Lower leg skin (tissue), 3 donors: ENCODE data around the gene RGS11.

Source experiments
- CTCF ChIP-seq, 3 donors: fragments of 450-650 bp; IDR thresholded peaks; one replicate each; pipeline ENCODE4 v1.5.1; 2016; ENCODE audit warnings: antibody characterized with exemption in 3 of 3, mild to moderate bottlenecking in 3 of 3, moderate library complexity in 2 of 3
- POLR2A ChIP-seq, 2 donors: fragments of 450-650 bp; IDR thresholded peaks; one replicate each; pipeline ENCODE4 v1.6.1; 2016 to 2017; ENCODE audit warnings: antibody characterized with exemption in 2 of 2, mild to moderate bottlenecking in 1 of 2, moderate library complexity in 1 of 2

DNA sequence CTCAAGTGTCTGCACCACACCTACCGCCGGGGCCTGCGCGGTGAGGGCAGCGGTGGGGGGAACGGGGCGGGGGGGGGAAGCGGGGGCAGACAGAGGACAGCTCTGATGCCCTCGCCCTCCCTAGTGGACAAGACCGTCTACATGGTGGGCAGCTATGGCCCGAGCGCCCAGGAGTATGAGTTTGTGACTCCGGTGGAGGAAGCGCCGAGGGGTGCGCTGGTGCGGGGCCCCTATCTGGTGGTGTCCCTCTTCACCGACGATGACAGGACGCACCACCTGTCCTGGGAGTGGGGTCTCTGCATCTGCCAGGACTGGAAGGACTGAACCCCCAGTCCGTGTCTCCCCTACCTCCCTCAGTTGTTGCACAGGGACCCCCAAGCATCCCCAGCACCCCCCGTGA lies 6.7 kb upstream of the RGS11 start:
- TF ChIP-seq CTCF (IDR thresholded peaks at IDR 0.05) (no peak), POLR2A (IDR thresholded peaks at IDR 0.05) (no peak)
